PC-9 (cell line): ENCODE measurements around the gene SLC25A11. TPM values are rescaled to one million over a fixed set of nuclear protein-coding genes. Genes with fewer than 3 reads are reported as not detected.

Source experiments
- BruUV-seq: library from RNA; stranded (reverse); fragments of 400-500 nt; replicated peaks from 2 replicates; lab custom pipeline; 2021; lab: Mats Ljungman, UMichigan
- CTCF ChIA-PET: fragments of 300-600 bp; sonication (Branson Sonifier 250); formaldehyde crosslinking; loops from one replicate; lab custom pipeline; 2022; ENCODE audit warnings: antibody characterized with exemption; lab: Charles Lee
- POLR2A ChIA-PET: fragments of 300-600 bp; sonication (Branson Sonifier 250); formaldehyde crosslinking; loops from one replicate; lab custom pipeline; 2022; ENCODE audit warnings: antibody characterized with exemption; ENCODE audit not compliant: unreplicated experiment; lab: Charles Lee
- DNase-seq, 2 experiments: peaks; one replicate each; pipeline versions ENCODE4 v3.0.0 to v3.0.0-alpha.2; 2015 to 2022; ENCODE audit warnings: mixed read lengths in 1 of 2
- H2AFZ ChIP-seq: fragments of 200-600 bp; sonication (generic); 2 replicates; pipeline ENCODE4 v1.8.1; 2017; ENCODE audit warnings: antibody characterized with exemption
- H3F3A ChIP-seq: fragments of 200-600 bp; sonication (generic); 2 replicates; pipeline ENCODE4 v1.8.1; 2017; ENCODE audit warnings: antibody characterized with exemption, mild to moderate bottlenecking, low read depth; ENCODE audit not compliant: insufficient read depth
- H3K27ac ChIP-seq: fragments of 200-600 bp; sonication (generic); 2 replicates; pipeline ENCODE4 v1.6.1; 2016; ENCODE audit warnings: mixed run types
- H3K27me3 ChIP-seq: fragments of 200-600 bp; sonication (generic); 2 replicates; pipeline ENCODE4 v1.6.1; 2016; ENCODE audit warnings: low read depth, mixed run types; ENCODE audit not compliant: insufficient read depth
- H3K36me3 ChIP-seq: fragments of 200-600 bp; sonication (generic); 2 replicates; pipeline ENCODE4 v1.6.1; 2016; ENCODE audit warnings: low read depth, mixed run types
- H3K4me1 ChIP-seq: fragments of 200-600 bp; sonication (generic); replicated peaks from 2 replicates; pipeline ENCODE4 v1.6.1; 2016; ENCODE audit warnings: mixed run types; ENCODE audit not compliant: insufficient read depth
- H3K4me2 ChIP-seq: fragments of 200-600 bp; sonication (generic); 2 replicates; pipeline ENCODE4 v1.6.1; 2017; ENCODE audit warnings: mixed run types
- H3K4me3 ChIP-seq: fragments of 200-600 bp; sonication (generic); 2 replicates; pipeline ENCODE4 v1.6.1; 2016; ENCODE audit warnings: mixed run types
- H3K79me2 ChIP-seq: fragments of 200-600 bp; sonication (generic); 2 replicates; pipeline ENCODE4 v1.6.1; 2017; ENCODE audit warnings: low read depth, mixed run types
- H3K9me2 ChIP-seq: fragments of 200-600 bp; sonication (generic); 2 replicates; pipeline ENCODE4 v1.8.1; 2017; ENCODE audit warnings: mild to moderate bottlenecking; ENCODE audit not compliant: insufficient read depth
- H3K9me3 ChIP-seq: fragments of 200-600 bp; sonication (generic); 2 replicates; pipeline ENCODE4 v1.8.1; 2016; ENCODE audit warnings: low read depth; ENCODE audit not compliant: insufficient read depth
- H4K20me1 ChIP-seq: fragments of 200-600 bp; sonication (generic); 2 replicates; pipeline ENCODE4 v1.8.1; 2017; ENCODE audit not compliant: insufficient read depth
- CTCF ChIP-seq: fragments of 200-600 bp; sonication (generic); conservative IDR thresholded peaks from 2 replicates; pipeline ENCODE4 v1.6.1; 2017; ENCODE audit warnings: mixed run types, antibody characterized with exemption, mild to moderate bottlenecking, moderate library complexity
- EZH2 ChIP-seq: fragments of 200-600 bp; sonication (generic); IDR thresholded peaks from 2 replicates; pipeline ENCODE4 v1.8.0; 2017; ENCODE audit warnings: antibody characterized with exemption, low read depth
- intact Hi-C: fragments of 100-400 bp; cut with micrococcal nuclease; formaldehyde crosslinking; loops from one replicate; pipeline ENCODE4 v1.10.0; 2022; ENCODE audit not compliant: unreplicated experiment
- total RNA-seq: library from RNA; stranded (reverse); gene quantifications from 2 replicates; pipeline ENCODE4 v1.2.3, GENCODE V29; 2021

Gene SLC25A11
- total RNA-seq, 1 experiment from 2014 or later: 56.2 TPM

- H4K20me1 ChIP-seq: no peaks in the 10 kb centered on the region
- peaks cover 12% of the 10 kb centered on the region; the same call in 1 of the 2 replicates for H3F3A ChIP-seq
- H3K4me2 ChIP-seq: no peak overlapping the region
- POLR2A ChIA-PET: no interaction called here
- no peak overlapping the region for H2AFZ ChIP-seq
- intact Hi-C loops: no loop called here
- BruUV-seq: no TSS peak
- CTCF ChIA-PET: no interaction called here
- no peaks in the 10 kb centered on the region for H3K36me3 ChIP-seq
- H3K9me2 ChIP-seq: no peaks in the 10 kb centered on the region
- H3K27me3 ChIP-seq: no peaks in the 10 kb centered on the region
- H3K9me3 ChIP-seq: no peaks in the 10 kb centered on the region
- H3K27ac ChIP-seq: no peak overlapping the region
- TF ChIP-seq EZH2 (no peak), CTCF (no peak)
- no peaks in the 10 kb centered on the region for H3K79me2 ChIP-seq
- no peaks in the 10 kb centered on the region for H3K4me1 ChIP-seq
- no peak overlapping the region for H3K4me3 ChIP-seq
- peak in 1 of 2 experiments; percentile 1 for DNase-seq
Observed at GRCh38 chr17:4958102-4958501, 18.3 kb upstream of the SLC25A11 start.

GRCh38 chr17:4956493-4957061 is 16.7 kb upstream of the SLC25A11 start:
- H3K36me3 ChIP-seq: no peaks in the 10 kb centered on the region
- TF ChIP-seq EZH2 (no peak), CTCF (no peak)
- H3K9me2 ChIP-seq: no peaks in the 10 kb centered on the region
- intact Hi-C loops: no loop called here
- no peaks in the 10 kb centered on the region for H3K79me2 ChIP-seq
- H3F3A ChIP-seq: peaks cover 16% of the 10 kb centered on the region; the same call in 1 of the 2 replicates
- H3K4me2 ChIP-seq: no peak overlapping the region
- no TSS peak for BruUV-seq
- no peaks in the 10 kb centered on the region for H3K9me3 ChIP-seq
- H2AFZ ChIP-seq: no peak overlapping the region
- no peaks in the 10 kb centered on the region for H4K20me1 ChIP-seq
- CTCF ChIA-PET: no interaction called here
- peaks cover 4% of the 10 kb centered on the region for H3K4me1 ChIP-seq
- no peak overlapping the region for H3K27ac ChIP-seq
- no peak overlapping the region for H3K4me3 ChIP-seq
- DNase-seq: peak in 1 of 2 experiments; percentile 25
- POLR2A ChIA-PET: no interaction called here
- H3K27me3 ChIP-seq: no peaks in the 10 kb centered on the region

- no peaks in the 10 kb centered on the region for H3K9me2 ChIP-seq
- no peaks in the 10 kb centered on the region for H3K36me3 ChIP-seq
- H3K27me3 ChIP-seq: no peaks in the 10 kb centered on the region
- H4K20me1 ChIP-seq: no peaks in the 10 kb centered on the region
- no TSS peak for BruUV-seq
- intact Hi-C loops: no loop called here
- peaks cover 16% of the 10 kb centered on the region for H3K4me1 ChIP-seq
- no peaks in the 10 kb centered on the region for H3K9me3 ChIP-seq
- DNase-seq: peak in 1 of 2 experiments; percentile 6
- H3F3A ChIP-seq: peaks cover 30% of the 10 kb centered on the region
- TF ChIP-seq CTCF (no peak), EZH2 (no peak)
- H3K27ac ChIP-seq: no peak overlapping the region
- CTCF ChIA-PET: no interaction called here
- POLR2A ChIA-PET: no interaction called here
- no peak overlapping the region for H3K4me3 ChIP-seq
- H3K79me2 ChIP-seq: peaks cover 8% of the 10 kb centered on the region; the same call in 1 of the 2 replicates
- no peak overlapping the region for H2AFZ ChIP-seq
- no peak overlapping the region for H3K4me2 ChIP-seq
Observed at GRCh38 chr17:4955091-4955490, 15.2 kb upstream of the SLC25A11 start.
